Medulla oblongata (tissue), 1 donor: Measurements from ENCODE around the gene HS3ST2.
"Not testable (repeated sequence)": the region's sequence is repeated elsewhere in the genome, so short reads cannot be mapped to it uniquely, and the experiment has no call there.

Experiments used
- DNase-seq: peaks from one replicate; pipeline ENCODE4 v3.0.0-alpha.2; 2015; ENCODE audit errors: extremely low spot score

The HS3ST2 gene

GRCh38 chr16:22878955-22879354 is 65.0 kb downstream of the HS3ST2 start:
- DNase-seq = no peak

GRCh38 chr16:22879466-22879865 is 65.5 kb downstream of the HS3ST2 start:
- DNase-seq = no peak

- DNase-seq = no peak
Measured at GRCh38 chr16:22882981-22883380, 69.0 kb downstream of the HS3ST2 start.

- DNase-seq = no peak
Measured at GRCh38 chr16:22885951-22886350, 72.0 kb downstream of the HS3ST2 start.

GRCh38 chr16:22886927-22887326 is 73.0 kb downstream of the HS3ST2 start:
- no peak for DNase-seq

- no peak for DNase-seq
Measured at GRCh38 chr16:22887445-22887844, 73.5 kb downstream of the HS3ST2 start.

GRCh38 chr16:22888791-22889190 is 74.8 kb downstream of the HS3ST2 start:
- DNase-seq = no peak

- no peak for DNase-seq
Measured at GRCh38 chr16:22890976-22891375, 77.0 kb downstream of the HS3ST2 start.

GRCh38 chr16:22897184-22897583 is 83.2 kb downstream of the HS3ST2 start:
- no peak for DNase-seq

GRCh38 chr16:22898131-22898530 is 84.2 kb downstream of the HS3ST2 start:
- DNase-seq = no peak

GRCh38 chr16:22898874-22899348 is 84.9 kb downstream of the HS3ST2 start:
- DNase-seq = peak; percentile 90

GRCh38 chr16:22899567-22899966 is 85.6 kb downstream of the HS3ST2 start:
- DNase-seq = not testable (repeated sequence)

GRCh38 chr16:22900863-22901262 is 86.9 kb downstream of the HS3ST2 start:
- no peak for DNase-seq

- DNase-seq = no peak
Measured at GRCh38 chr16:22901563-22901962, 87.6 kb downstream of the HS3ST2 start.

- no peak for DNase-seq
Measured at GRCh38 chr16:22903716-22904115, 89.8 kb downstream of the HS3ST2 start.

GRCh38 chr16:22912654-22913053 is 98.7 kb downstream of the HS3ST2 start:
- no peak for DNase-seq

GRCh38 chr16:22915003-22915402 is 101.0 kb downstream of the HS3ST2 start:
- DNase-seq = no peak

GRCh38 chr16:22923491-22923890 is 109.5 kb downstream of the HS3ST2 start:
- no peak for DNase-seq

- no peak for DNase-seq
Measured at GRCh38 chr16:22924492-22924891, 110.5 kb downstream of the HS3ST2 start.

GRCh38 chr16:22926105-22926751 is 112.3 kb downstream of the HS3ST2 start:
- DNase-seq = no peak

GRCh38 chr16:22927306-22927705 is 113.3 kb downstream of the HS3ST2 start:
- no peak for DNase-seq

- no peak for DNase-seq
Measured at GRCh38 chr16:22928882-22929435, 115.0 kb downstream of the HS3ST2 start.

- DNase-seq = no peak
Measured at GRCh38 chr16:22929461-22929860, 115.5 kb downstream of the HS3ST2 start.
